NCI-H526 treated with DMSO at 0.1 percent for 48 hours (cell line): ENCODE results near the gene ZNF708.
"Not testable (repeated sequence)": the region's sequence is repeated elsewhere in the genome, so short reads cannot be mapped to it uniquely, and the experiment has no call there.

ENCODE experiments used
- DNase-seq: peaks from one replicate; lab custom pipeline; 2025; lab: John Stamatoyannopoulos, UW

Gene ZNF708

DNA sequence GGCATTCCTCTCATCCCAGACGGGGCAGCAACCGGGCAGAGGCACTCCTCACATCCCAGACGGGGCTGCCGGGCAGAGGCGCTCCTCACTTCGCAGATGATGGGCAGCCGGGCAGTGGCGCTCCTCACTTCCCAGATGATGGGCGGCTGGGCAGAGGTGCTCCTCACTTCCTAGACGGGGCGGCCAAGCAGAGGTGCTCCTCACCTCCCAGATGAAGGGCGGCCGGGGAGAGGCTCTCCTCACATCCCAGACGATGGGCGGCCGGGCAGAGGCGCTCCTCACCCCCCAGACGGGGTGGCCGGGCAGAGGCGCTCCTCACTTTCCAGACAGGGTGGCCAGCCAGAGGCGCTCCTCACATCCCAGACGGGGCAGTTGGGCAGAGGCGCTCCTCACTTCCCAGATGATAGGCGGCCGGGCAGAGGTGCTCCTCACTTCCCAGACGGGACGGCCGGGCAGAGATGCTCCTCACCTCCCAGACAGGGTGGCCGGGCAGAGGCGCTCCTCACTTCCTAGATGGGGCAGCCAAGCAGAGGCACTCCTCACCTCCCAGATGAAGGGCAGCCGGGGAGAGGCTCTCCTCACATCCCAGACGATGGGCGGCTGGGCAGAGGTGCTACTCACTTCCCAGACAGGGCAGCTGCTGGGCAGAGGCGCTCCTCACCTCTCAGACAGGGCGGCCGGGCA lies 68.9 kb downstream of the ZNF708 start:
- DNase-seq: no peak

GRCh38 chr19:21259421-21260124 lies 69.6 kb downstream of the ZNF708 start:
- not testable (repeated sequence) for DNase-seq

DNA sequence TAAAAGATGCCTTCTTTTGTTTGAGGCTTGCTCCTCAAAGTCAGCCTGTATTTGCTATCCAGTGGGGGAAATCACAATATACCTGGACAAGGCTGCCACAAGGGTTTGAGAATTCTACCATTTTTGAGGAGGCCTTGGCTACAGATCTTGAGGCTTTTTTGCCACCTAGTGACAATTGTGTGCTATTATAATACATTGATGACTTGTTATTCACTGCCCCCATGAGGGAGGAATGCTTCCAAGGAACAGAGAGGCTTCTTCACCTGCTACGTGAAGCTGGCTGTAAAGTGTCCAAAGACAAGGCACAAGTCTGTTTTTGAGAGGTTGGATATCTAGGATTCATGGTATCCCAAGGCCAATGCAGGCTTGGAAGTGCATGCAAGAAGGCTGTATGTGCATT lies 72.5 kb downstream of the ZNF708 start:
- DNase-seq: no peak
